Ascending aorta (tissue), 2 donors: Measurements from ENCODE around the gene FAM131B. TPM values are rescaled to one million over a fixed set of nuclear protein-coding genes. Genes with fewer than 3 reads are reported as not detected.

Experiments
- DNase-seq, 2 donors: peaks; one replicate each; pipeline ENCODE4 v3.0.0-alpha.2; 2019; ENCODE audit warnings: low spot score in 2 of 2
- H3K27ac ChIP-seq, 2 donors: fragments of 200-600 bp; sonication (generic); one replicate each; pipeline ENCODE4 v1.5.1; 2016 to 2017; ENCODE audit warnings: mild to moderate bottlenecking in 1 of 2
- H3K27me3 ChIP-seq: fragments of 200-600 bp; sonication (generic); one replicate; pipeline ENCODE4 v1.5.1; 2017
- H3K36me3 ChIP-seq, 2 donors: fragments of 200-600 bp; sonication (generic); one replicate each; pipeline ENCODE4 v1.5.1; 2016
- H3K4me1 ChIP-seq, 2 donors: fragments of 200-600 bp; sonication (generic); one replicate each; pipeline ENCODE4 v1.5.1; 2016 to 2017; ENCODE audit warnings: mild to moderate bottlenecking in 1 of 2
- H3K4me3 ChIP-seq, 2 donors: fragments of 200-600 bp; sonication (generic); one replicate each; pipeline ENCODE4 v1.5.1; 2016 to 2017; ENCODE audit warnings: mild to moderate bottlenecking in 1 of 2
- H3K9me3 ChIP-seq, 2 donors: fragments of 200-600 bp; sonication (generic); one replicate each; pipeline ENCODE4 v1.5.1; 2016
- intact Hi-C: fragments of 100-400 bp; cut with DNase I; formaldehyde crosslinking; loops from one replicate; pipeline ENCODE4 v1.15.1; 2023
- total RNA-seq: library from RNA; depleted of rRNA; stranded (reverse); fragments of >200 nt; gene quantifications from one replicate; pipeline ENCODE4 v1.1.0, GENCODE V29; 2016
- TF ChIP-seq, protein P1 (sequence below), 3 experiments: fragments of 200-600 bp in 2 of 3; fragments of 450-650 bp in 1 of 3; sonication (generic) in 2 of 3; IDR thresholded peaks; one replicate each; pipeline ENCODE4 v1.5.1; 2016 to 2019; ENCODE audit warnings: antibody characterized with exemption in 3 of 3, mild to moderate bottlenecking in 1 of 3, moderate library complexity in 1 of 3

Gene FAM131B
- total RNA-seq, 1 donor from 2014 or later = 0.53 TPM

GRCh38 chr7:143343596-143343995, 18.9 kb downstream of the FAM131B start:
- Histone ChIP-seq H3K27ac (no peak overlapping the region), H3K36me3 (no peaks in the 10 kb centered on the region), H3K4me1 (peaks cover 0 to 5% of the 10 kb centered on the region in 2 donors), H3K9me3 (no peaks in the 10 kb centered on the region), H3K27me3 (no peaks in the 10 kb centered on the region), H3K4me3 (no peak overlapping the region)
- DNase-seq = no peak
- TF ChIP-seq, protein P1, sequence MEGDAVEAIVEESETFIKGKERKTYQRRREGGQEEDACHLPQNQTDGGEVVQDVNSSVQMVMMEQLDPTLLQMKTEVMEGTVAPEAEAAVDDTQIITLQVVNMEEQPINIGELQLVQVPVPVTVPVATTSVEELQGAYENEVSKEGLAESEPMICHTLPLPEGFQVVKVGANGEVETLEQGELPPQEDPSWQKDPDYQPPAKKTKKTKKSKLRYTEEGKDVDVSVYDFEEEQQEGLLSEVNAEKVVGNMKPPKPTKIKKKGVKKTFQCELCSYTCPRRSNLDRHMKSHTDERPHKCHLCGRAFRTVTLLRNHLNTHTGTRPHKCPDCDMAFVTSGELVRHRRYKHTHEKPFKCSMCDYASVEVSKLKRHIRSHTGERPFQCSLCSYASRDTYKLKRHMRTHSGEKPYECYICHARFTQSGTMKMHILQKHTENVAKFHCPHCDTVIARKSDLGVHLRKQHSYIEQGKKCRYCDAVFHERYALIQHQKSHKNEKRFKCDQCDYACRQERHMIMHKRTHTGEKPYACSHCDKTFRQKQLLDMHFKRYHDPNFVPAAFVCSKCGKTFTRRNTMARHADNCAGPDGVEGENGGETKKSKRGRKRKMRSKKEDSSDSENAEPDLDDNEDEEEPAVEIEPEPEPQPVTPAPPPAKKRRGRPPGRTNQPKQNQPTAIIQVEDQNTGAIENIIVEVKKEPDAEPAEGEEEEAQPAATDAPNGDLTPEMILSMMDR (IDR thresholded peaks at IDR 0.05) = no peak
- intact Hi-C loops = no loop called here

- Histone ChIP-seq H3K27me3 (no peaks in the 10 kb centered on the region), H3K4me3 (no peak overlapping the region), H3K36me3 (no peaks in the 10 kb centered on the region), H3K9me3 (no peaks in the 10 kb centered on the region), H3K4me1 (peaks cover 0 to 5% of the 10 kb centered on the region in 2 donors), H3K27ac (no peak overlapping the region)
- TF ChIP-seq, protein P1 (IDR thresholded peaks at IDR 0.05) = no peak
- no peak for DNase-seq
- intact Hi-C loops = no loop called here
Observed at GRCh38 chr7:143341842-143342241, 20.7 kb downstream of the FAM131B start.

- intact Hi-C loops = no loop called here
- no peak overlapping the region for H3K4me3 ChIP-seq
Observed at GRCh38 chr7:143337216-143337615, 25.3 kb downstream of the FAM131B start.

DNA sequence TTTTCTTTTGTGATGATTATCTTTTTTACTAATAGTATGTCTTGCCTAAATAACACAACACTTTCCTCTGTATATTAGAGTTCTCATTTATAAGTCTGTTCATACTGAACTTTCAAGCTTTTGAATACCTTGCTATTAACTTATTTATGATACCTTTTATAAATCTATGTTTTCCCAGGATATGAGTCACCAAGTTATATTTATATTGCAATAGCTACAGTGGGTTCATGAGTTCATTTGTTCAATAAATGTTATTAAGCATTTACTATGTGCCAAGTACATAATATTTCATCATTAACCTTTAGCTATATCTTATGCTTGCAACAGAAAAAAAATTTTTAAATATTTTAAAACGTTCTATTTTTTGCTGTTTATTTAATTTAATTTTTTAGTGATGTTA, 28.3 kb downstream of the FAM131B start:
- Histone ChIP-seq H3K9me3 (no peaks in the 10 kb centered on the region), H3K4me3 (no peak overlapping the region), H3K4me1 (no peaks in the 10 kb centered on the region), H3K27ac (no peak overlapping the region), H3K27me3 (no peaks in the 10 kb centered on the region), H3K36me3 (no peaks in the 10 kb centered on the region)
- DNase-seq = no peak
- TF ChIP-seq, protein P1 (IDR thresholded peaks at IDR 0.05) = no peak
- intact Hi-C loops = no loop called here

More at GRCh38 chr7:143337216-143337615, 25.3 kb downstream of the FAM131B start:
- TF ChIP-seq, protein P1 (IDR thresholded peaks at IDR 0.05) = no peak
- Histone ChIP-seq H3K36me3 (no peaks in the 10 kb centered on the region), H3K27me3 (no peaks in the 10 kb centered on the region), H3K4me1 (no peaks in the 10 kb centered on the region), H3K9me3 (no peaks in the 10 kb centered on the region), H3K27ac (no peak overlapping the region)
- no peak for DNase-seq

DNA sequence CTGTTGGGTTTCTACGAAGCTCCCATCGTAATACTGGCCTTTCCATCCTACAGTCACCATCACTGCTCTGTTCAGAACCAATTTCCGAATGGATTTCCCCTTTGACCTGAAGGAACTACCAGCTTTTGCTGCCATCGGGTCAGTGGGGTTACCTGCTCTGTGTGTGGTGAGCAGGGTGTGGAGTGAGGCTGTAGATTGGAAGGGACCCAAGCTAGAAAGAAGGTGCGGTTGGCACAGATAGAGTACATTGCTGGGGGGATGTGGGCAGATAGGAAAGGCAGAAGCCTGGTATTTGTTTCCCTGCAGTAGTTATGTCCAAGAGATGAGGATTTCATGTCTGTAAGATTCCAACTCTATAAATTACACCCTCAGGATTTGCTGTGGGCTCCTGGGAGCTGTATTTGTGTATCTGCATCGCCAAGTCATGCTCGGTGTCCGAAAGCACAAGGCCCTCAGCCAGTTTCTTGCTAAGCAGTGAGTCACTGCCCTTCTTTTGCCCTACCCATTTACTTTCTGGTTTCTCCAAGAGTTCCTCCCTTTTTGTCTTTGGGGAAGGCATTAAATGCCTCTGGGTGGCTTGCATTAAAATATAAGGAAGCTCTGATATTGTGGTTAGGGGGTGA, 31.2 kb downstream of the FAM131B start:
- DNase-seq = no peak
- no peaks in the 10 kb centered on the region for H3K36me3 ChIP-seq
- intact Hi-C loops = no loop called here
- no peaks in the 10 kb centered on the region for H3K27me3 ChIP-seq
- H3K4me3 ChIP-seq = no peak overlapping the region
- no peaks in the 10 kb centered on the region for H3K4me1 ChIP-seq
- TF ChIP-seq, protein P1 (IDR thresholded peaks at IDR 0.05) = no peak
- no peaks in the 10 kb centered on the region for H3K9me3 ChIP-seq
- no peak overlapping the region for H3K27ac ChIP-seq
